Sigmoid colon (tissue), 7 donors: ENCODE data around the gene DERA. TPM values are rescaled to one million over a fixed set of nuclear protein-coding genes. Genes with fewer than 3 reads are reported as not detected.

Source experiments
- DNase-seq: peaks from one replicate; pipeline ENCODE4 v3.0.0-alpha.2; 2019
- H3K27ac ChIP-seq, 4 donors: fragments of 200-600 bp; sonication (generic); one replicate each; pipeline ENCODE4 v1.5.1; 2016 to 2019; ENCODE audit warnings: mild to moderate bottlenecking in 1 of 4
- H3K27me3 ChIP-seq, 3 donors: fragments of 200-600 bp; sonication (generic); one replicate each; pipeline ENCODE4 v1.5.1; 2019; ENCODE audit warnings: mild to moderate bottlenecking in 1 of 3
- H3K36me3 ChIP-seq, 4 donors: fragments of 200-600 bp; sonication (generic); one replicate each; pipeline ENCODE4 v1.5.1; 2016 to 2019
- H3K4me1 ChIP-seq, 4 donors: fragments of 200-600 bp; sonication (generic); one replicate each; pipeline ENCODE4 v1.5.1; 2017 to 2019
- H3K4me3 ChIP-seq, 4 donors: fragments of 200-600 bp; sonication (generic); one replicate each; pipeline ENCODE4 v1.5.1; 2017 to 2019; ENCODE audit warnings: mild to moderate bottlenecking in 2 of 4, moderate library complexity in 1 of 4
- H3K9me3 ChIP-seq, 4 donors: fragments of 200-600 bp in 3 of 4; sonication (generic) in 3 of 4; one replicate each; pipeline versions ENCODE4 v1.5.1 to v1.6.1; 2013 to 2019
- CTCF ChIP-seq, 4 experiments: fragments of 450-650 bp in 3 of 4; fragments of 200-600 bp in 1 of 4; IDR thresholded peaks; one replicate each; pipeline ENCODE4 v1.5.1; 2016 to 2019; ENCODE audit warnings: antibody characterized with exemption in 4 of 4, mild to moderate bottlenecking in 3 of 4, moderate library complexity in 2 of 4
- EP300 ChIP-seq, 4 donors: sonication (generic); formaldehyde crosslinking; IDR thresholded peaks; one replicate each; pipeline ENCODE4 v1.6.1; 2017; ENCODE audit warnings: antibody characterized with exemption in 4 of 4
- POLR2A ChIP-seq, 2 donors: fragments of 450-650 bp; IDR thresholded peaks; one replicate each; pipeline ENCODE4 v1.6.1; 2016; ENCODE audit warnings: antibody characterized with exemption in 2 of 2, mild to moderate bottlenecking in 2 of 2, moderate library complexity in 2 of 2
- POLR2AphosphoS5 ChIP-seq, 4 donors: sonication (generic); formaldehyde crosslinking; IDR thresholded peaks; one replicate each; pipeline ENCODE4 v1.6.1; 2017; ENCODE audit warnings: antibody characterized with exemption in 4 of 4
- WGBS, 2 donors: extraction: QIAGEN DNeasy Blood & Tissue Kit; methylation state at CpG; one replicate each; pipeline ENCODE4 v1.1.7; 2013; 5-methylcytosine and 5-hydroxymethylcytosine counted together
- intact Hi-C: fragments of 100-400 bp; cut with DNase I; formaldehyde crosslinking; loops from one replicate; pipeline ENCODE4 v1.15.1; 2023
- polyA plus RNA-seq, 3 donors: library from polyadenylated mRNA; stranded (reverse); fragments of 200-250 nt; gene quantifications; one replicate each; pipeline ENCODE4 v1.2.3, GENCODE V29; 2013
- total RNA-seq, 4 donors: library from RNA; depleted of rRNA; stranded (reverse); fragments of >200 nt; gene quantifications; one replicate each; pipeline ENCODE4 v1.1.0, GENCODE V29; 2016
- donor health status: healthy with polysubstance abuse.
- donor health status: Bipolar disorder and iron deficiency.
- donor health status: healthy.

Gene DERA
- total and polyA plus RNA-seq, 7 donors: 26.6 to 106 (median 46.4) TPM

GRCh38 chr12:15984963-15985362 lies 73.8 kb downstream of the DERA start:
- intact Hi-C loops: no loop called here
- Histone ChIP-seq H3K27ac (no peak overlapping the region), H3K4me1 (peaks cover 0 to 35% (median 24%) of the 10 kb centered on the region in 4 donors), H3K9me3 (no peaks in the 10 kb centered on the region), H3K4me3 (no peak overlapping the region), H3K27me3 (no peaks in the 10 kb centered on the region), H3K36me3 (peaks cover 0 to 27% (median 15%) of the 10 kb centered on the region in 4 donors)
- DNase-seq: no peak
- WGBS, 2 donors: 80 to 84% methylated on average over 2 of the region's 2 CpGs
- TF ChIP-seq CTCF (IDR thresholded peaks at IDR 0.05) (no peak), POLR2A (IDR thresholded peaks at IDR 0.05) (no peak), POLR2AphosphoS5 (IDR thresholded peaks at IDR 0.05) (no peak), EP300 (IDR thresholded peaks at IDR 0.05) (no peak)

- no peak for TF ChIP-seq EP300 (IDR thresholded peaks at IDR 0.05)
- TF ChIP-seq CTCF (IDR thresholded peaks at IDR 0.05): no peak
- TF ChIP-seq POLR2A (IDR thresholded peaks at IDR 0.05): no peak
- no peak for TF ChIP-seq POLR2AphosphoS5 (IDR thresholded peaks at IDR 0.05)
- Histone ChIP-seq H3K4me1 (peaks cover 0 to 25% (median 12%) of the 10 kb centered on the region in 4 donors), H3K27ac (no peak overlapping the region), H3K4me3 (no peak overlapping the region), H3K36me3 (peaks cover 0 to 26% (median 15%) of the 10 kb centered on the region in 4 donors), H3K27me3 (no peaks in the 10 kb centered on the region), H3K9me3 (no peaks in the 10 kb centered on the region)
- WGBS, 2 donors: 98% methylated on average over 11 of the region's 11 CpGs
- intact Hi-C loops: no loop called here
- no peak for DNase-seq
Measured at GRCh38 chr12:15987696-15988095, 76.6 kb downstream of the DERA start.

GRCh38 chr12:15988983-15989755 lies 78.0 kb downstream of the DERA start:
- intact Hi-C loops: no loop called here
- peaks cover 0 to 19% (median 10%) of the 10 kb centered on the region in 4 donors for H3K4me1 ChIP-seq
- 79 to 85% methylated on average over 6 of the region's 6 CpGs for WGBS, 2 donors

GRCh38 chr12:15995801-15996200 lies 84.7 kb downstream of the DERA start:
- Histone ChIP-seq H3K9me3 (no peaks in the 10 kb centered on the region), H3K4me1 (peaks cover 0 to 19% (median 15%) of the 10 kb centered on the region in 4 donors), H3K27ac (no peak overlapping the region), H3K4me3 (no peak overlapping the region), H3K36me3 (peaks cover 0 to 4% (median 0%) of the 10 kb centered on the region in 4 donors), H3K27me3 (no peaks in the 10 kb centered on the region)
- intact Hi-C loops: no loop called here
- TF ChIP-seq CTCF (IDR thresholded peaks at IDR 0.05): no peak
- no peak for TF ChIP-seq POLR2AphosphoS5 (IDR thresholded peaks at IDR 0.05)
- 89 to 94% methylated on average over 4 of the region's 4 CpGs for WGBS, 2 donors
- no peak for DNase-seq

More at GRCh38 chr12:15988983-15989755, 78.0 kb downstream of the DERA start:
- Histone ChIP-seq H3K4me3 (no peak overlapping the region), H3K9me3 (no peaks in the 10 kb centered on the region), H3K27me3 (no peaks in the 10 kb centered on the region), H3K36me3 (peaks cover 0 to 20% (median 9%) of the 10 kb centered on the region in 4 donors), H3K27ac (no peak overlapping the region)
- DNase-seq: no peak
- TF ChIP-seq POLR2A (IDR thresholded peaks at IDR 0.05) (no peak), POLR2AphosphoS5 (IDR thresholded peaks at IDR 0.05) (no peak), CTCF (IDR thresholded peaks at IDR 0.05) (no peak), EP300 (IDR thresholded peaks at IDR 0.05) (no peak)
